ENCODE data around the gene ICE2.

Gene ICE2

DNA sequence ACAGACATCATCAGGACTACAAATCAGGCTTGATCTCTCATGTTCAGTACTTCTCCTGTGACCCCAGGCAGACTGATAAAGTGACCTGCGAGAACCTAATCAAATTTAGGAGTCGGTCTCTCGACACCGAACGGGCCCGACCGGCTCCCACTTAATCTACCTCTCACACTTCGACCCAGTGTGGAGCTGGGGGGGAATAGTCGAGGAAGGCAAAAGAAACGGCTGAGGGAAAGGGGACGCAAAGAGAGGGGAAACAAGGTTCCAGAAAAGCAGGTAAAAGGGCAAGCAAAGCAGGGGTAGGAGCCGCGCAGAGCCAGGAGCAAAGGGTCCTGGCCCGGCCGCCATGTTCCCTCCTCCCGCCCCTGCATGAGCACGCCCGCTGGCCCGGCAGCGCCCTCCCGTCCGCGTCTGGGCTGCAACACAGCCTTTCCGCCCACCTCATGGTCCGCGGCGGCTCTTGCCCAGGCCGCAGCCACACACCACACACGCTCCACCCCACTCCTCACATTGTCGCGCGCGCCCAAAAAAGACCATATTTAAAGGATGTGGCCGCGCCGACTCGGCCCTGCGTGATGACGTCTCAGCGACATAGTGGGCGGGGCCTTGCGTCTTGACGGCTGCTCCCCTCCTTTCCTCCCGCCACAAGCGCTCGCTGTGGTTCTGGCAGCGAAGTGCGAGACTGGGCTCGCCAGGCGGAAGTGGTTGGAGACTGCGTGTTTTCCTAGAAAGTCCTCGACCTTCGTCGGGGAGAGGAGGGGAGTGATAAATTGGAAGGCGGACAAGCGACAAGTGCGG lies at the start of gene ICE2:
TSS of gene ICE2 (minus strand) at position 577 of the 795 bp plus-strand sequence. CDS start 1,165 bp downstream, outside the sequence.
- peak; percentile 91 for DNase-seq (ENCODE audit: low spot score)

DNA sequence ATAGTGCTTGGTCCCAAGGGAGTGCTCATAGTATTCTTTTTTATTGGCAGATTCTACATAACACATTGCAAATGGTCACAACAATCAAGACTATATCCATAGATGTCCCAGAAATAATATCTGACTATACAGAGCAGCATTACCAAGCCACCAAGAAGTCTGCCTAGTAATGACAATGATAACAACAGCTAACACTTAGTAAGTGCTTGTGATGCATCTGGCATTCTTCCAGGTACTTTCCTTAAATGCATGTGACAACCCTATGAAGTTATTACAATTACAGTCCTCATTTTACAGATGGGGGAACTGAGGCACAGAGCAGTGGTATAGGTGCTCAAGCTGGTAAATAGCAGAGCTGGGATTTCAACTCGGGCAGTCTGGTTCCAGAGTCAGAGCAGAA lies 49.6 kb upstream of the ICE2 start:
- no peak for DNase-seq (ENCODE audit: low spot score)

GRCh38 chr15:60527456-60527855 lies 48.5 kb upstream of the ICE2 start:
- DNase-seq (ENCODE audit: low spot score): no peak

DNA sequence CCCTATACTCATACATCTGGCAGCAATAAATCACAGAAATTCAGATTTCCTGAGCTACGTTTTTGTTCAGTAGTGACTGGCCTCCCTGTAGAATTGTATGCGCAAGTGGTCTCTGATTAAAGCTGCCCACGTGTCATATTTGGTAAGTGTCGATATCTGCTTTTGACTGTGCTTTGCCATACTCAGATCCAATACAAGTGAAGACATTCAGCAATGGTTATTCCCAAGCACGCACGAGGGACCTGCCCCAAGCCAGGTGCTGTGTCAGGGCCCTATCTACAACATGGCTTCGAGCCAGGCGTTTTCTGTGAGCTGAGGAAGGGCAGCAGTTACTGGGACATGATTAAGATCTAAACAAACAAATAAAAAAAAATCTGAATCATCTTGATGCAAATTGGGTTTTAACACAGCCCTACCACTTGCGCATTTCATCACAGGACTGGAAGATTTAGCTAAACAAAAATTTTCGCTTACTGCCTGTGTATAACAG lies 47.2 kb upstream of the ICE2 start:
- no peak for DNase-seq (ENCODE audit: low spot score)

- no peak for DNase-seq (ENCODE audit: low spot score)
These were observed 46.5 kb upstream of the ICE2 start for GRCh38 chr15:60525341-60526039.

DNA sequence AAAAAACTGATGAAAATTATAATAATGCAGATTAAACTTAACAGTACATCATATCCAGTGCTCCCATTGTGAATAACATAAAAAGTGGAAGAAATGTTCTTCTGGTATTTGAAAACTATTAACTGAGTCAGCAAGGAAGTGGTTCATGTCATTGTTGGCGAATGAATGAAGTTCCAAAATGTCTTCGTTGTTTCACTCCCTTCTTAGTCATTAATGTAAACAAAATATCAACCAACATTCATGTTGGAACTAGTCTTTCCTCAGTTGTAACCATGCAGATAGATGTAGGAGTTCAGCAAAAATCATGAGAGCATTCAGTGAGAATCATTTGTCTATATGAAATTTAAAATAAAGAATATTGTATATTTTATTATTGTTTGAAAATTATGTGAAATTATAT lies 44.1 kb upstream of the ICE2 start:
- no peak for DNase-seq (ENCODE audit: low spot score)

DNA sequence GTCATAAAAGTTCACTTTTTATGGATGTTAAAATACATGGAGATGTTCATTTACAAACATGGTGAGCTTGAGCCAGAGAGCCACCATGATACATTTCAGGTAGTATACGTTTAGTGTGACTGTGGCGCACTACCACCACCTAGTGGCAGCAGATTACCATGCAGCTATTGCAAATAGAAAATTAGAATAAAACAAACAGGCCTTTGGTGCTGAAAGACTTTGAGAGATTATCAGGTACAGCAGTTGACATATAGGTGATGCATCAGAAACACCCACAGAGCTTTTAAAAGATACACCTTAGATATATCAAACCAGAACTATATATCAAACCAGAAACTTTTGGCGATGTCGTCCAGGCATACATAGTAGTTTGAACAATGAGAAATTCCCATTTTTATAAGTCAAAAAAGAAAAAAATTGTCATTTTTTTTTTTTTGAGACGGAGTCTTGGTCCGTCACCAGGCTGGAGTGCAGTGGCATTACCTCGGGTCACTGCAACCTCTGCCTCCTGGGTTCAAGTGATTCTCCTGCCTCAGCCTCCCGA lies 42.0 kb upstream of the ICE2 start:
- DNase-seq (ENCODE audit: low spot score): peak; percentile 35

DNA sequence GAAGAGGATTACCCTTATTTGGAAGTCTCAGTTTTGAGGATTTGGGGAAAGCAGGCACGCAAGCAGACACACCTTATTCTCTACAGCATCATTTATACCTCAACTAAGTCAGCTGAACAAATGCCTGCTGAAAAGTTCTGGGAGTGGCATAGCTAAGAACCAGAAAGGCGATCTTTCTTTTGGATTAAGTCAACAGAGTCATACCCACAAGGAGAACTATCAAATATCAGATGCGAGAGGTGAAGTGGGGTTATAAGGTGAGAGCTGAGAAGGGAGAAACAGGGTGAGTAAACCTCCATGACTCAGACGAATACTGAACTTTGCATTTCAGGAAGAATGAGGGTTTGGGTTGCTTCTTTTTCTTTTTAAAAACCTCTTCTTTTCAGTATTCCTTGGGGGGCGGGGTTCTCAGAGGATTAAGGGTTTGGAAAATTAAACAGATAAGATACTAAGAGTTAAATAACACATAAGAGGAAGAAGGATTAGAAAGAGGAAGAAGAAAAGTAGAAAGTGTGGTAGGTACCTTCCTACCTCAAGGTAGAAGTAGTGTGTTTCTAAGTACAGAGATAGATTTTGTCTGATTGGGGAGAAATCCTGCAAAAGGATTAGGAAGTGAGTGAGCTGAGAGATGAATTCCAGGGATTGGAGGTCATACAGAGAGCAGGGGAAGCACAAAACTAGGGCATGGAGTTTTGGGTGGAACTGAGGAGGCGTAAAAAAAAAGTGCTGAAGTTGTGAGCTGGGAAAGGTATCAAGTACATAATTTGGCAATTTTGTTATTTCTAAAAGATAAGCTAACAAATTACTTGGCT lies 41.3 kb upstream of the ICE2 start:
- DNase-seq (ENCODE audit: low spot score): no peak

DNA sequence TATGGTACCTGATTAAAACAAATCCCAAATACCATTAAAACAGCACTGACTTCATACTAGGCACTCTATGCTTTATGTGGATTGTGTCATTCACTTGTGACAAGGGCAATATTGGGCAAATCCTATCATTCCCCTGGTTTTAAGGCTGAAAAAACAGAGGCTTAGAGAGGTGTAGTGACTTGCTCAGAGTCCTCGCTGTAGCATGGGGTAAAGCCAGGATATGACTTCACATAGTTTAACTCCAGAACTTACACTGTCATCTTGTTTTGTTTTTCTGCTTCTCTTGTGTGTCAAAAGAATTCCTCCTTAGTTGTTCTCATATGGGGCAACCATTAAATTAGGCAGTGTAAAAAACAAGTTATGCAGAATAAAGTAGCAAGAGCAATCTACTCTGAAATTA lies 40.3 kb upstream of the ICE2 start:
- no peak for DNase-seq (ENCODE audit: low spot score)

GRCh38 chr15:60518511-60518910 lies 39.6 kb upstream of the ICE2 start:
- DNase-seq (ENCODE audit: low spot score): no peak

GRCh38 chr15:60514261-60514881 lies 35.4 kb upstream of the ICE2 start:
- no peak for DNase-seq (ENCODE audit: low spot score)

DNA sequence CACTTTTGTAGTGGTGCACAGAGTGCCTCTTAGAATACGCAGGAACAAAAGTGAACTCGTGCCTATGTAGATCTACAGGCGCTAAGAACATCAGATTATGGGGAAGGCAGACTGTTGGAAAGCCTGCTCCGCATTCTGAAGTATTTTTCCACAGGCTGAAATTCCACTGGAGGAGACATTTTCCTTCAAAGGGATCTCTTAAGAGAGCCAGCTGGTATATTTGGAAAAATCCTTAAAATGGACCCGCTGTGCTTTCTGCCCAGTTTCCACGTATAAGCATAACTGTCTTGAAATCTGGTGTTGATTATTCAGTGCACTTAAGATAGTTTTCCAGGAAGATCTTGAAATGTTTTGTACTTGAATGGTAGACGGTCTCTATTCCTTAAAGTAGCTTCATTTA lies 34.7 kb upstream of the ICE2 start:
- DNase-seq (ENCODE audit: low spot score): no peak

DNA sequence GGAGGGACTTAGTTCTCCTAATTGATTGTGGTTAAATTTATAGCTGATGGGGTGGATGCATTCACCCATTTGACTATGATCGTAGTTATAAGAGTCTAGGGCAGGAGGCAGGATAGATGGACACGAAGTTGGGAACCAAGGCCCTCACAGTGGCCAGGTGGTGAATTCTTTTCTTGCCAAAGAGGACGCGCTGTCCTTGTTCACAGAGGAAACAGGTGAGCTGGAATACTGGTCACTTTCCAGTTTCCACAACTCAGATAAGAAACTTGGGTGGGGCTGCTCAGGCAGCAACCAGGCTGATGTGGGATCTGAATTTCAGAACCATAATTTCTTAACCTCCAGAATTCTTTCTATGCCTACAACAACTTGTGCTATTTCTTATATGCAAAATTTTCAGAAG lies 34.0 kb upstream of the ICE2 start:
- no peak for DNase-seq (ENCODE audit: low spot score)

DNA sequence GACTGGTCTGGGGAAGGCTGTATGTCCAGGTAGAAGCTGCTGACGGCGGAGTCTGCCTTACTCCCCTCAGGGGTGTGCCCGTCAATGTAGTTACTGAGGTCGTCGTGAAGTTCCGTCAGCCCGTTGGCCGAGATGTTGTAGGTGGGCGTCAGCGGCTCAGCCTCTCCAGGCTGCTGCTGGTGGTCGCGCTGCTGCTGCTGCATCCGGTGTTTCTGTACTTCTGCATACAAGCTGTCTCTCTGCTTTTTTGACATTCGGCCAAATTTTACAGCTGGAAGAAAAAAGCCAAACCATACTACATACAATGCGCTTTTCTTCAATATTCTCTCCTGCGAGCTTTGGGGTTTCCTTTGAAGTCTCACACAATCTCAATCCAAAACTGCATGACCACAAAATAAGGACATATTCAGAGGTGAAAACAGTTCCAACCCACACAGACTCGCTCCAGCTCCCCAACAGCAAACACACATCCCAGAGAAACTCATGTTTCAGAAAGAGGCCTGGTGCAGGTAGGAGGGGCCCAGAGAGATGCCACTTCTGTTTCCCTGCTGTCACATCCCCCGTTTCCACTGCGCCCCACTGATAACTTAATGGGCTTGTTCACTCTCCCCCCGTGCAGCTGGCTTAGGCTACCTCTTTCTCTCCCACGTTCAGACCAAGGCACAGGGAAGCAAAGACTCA lies 32.5 kb upstream of the ICE2 start:
- DNase-seq (ENCODE audit: low spot score): no peak

DNA sequence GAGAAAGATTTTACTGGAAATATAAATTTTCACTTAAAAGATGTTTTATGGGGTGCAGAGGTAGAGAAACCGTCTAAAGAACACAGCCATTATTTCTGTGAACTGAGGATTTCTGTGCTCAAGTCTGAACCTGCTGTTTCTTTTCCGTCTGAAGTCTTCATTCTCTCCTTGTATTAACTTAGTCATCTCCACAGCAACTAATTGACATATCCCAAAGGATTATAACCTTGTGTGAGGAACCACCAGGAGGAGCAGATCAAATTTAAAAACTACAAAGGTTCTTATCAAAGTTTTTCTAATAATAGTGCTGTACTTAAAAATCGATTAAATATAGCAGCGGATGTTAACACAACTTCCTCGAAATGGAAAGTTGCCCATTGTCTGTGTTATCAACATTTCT lies 31.1 kb upstream of the ICE2 start:
- DNase-seq (ENCODE audit: low spot score): no peak

DNA sequence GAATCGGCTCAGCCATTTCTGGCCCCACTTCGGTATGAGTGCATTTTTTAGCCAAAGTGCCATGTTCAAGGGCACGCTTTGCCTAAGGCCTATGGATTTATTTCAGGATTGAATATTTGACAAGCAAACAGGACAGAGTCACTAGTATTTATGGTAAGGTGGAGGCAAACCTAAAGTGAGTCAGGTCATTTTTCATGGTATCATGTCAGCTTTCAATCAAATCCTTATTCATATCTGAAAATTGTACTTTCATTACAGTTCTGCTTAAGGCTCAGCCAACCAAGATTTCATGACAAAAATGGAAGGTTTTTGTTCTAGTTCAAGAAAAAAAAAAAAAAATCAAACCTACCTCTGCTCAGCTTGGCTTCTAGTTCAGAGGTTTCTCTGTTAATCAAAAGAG lies 30.5 kb upstream of the ICE2 start:
- DNase-seq (ENCODE audit: low spot score): no peak

DNA sequence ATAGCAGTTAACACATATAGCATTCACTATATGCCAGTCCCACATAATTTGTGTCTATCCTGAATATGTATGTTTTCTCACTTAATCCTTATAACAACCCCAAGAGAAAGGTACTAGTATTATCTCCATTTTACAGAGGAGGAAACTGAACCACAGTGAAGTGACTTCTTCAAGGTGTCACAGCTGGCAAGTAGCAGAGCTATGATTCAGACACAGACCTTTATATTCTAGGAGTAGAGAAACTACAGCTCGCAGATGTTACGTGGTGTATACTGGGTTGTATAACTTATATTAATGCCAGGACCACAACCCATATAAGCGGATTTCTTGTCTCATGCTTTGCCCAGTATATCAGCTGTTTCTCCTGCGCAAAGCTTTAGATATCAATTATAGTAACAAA lies 29.5 kb upstream of the ICE2 start:
- DNase-seq (ENCODE audit: low spot score): no peak

DNA sequence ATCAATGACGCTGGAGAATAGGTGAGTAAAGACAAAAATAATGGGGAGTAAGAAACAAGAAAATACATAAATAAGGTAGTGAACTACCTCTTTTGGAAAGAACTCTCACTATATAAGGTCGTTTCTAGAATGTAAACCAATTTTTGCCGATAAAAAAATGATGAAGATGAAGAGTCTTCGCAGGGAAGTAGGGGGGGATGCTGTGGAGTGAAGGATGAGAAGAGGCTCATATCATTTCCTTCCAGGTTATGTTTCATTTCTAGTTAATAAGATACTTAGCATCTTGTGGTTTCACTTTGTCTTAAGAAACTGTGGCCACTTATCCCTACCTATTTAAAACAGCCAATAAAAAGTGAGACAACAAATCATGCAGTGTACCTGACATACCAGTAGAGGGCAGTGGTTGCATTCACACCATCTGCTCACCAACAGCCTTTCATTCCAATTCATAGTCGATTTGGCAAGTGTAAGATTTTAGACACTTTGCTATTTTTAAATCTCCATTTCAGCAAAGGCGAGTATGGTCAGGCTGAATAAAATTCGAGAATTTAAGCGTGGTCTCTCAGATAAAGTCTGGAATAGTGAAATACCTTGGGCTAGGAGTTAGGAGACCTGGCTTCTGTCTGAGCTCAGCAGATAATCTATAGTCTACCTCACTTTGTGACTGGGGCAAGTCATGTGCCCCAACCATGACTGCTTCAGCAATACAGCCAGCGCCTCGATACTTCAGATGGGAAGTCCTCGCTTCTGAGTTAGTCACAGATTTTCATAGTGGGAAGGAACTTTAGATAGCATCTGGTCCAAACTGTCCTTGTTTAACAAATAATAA lies 28.9 kb upstream of the ICE2 start:
- DNase-seq (ENCODE audit: low spot score): peak; percentile 51

GRCh38 chr15:60496853-60497252 lies 17.9 kb upstream of the ICE2 start:
- peak; percentile 41 for DNase-seq (ENCODE audit: low spot score)

DNA sequence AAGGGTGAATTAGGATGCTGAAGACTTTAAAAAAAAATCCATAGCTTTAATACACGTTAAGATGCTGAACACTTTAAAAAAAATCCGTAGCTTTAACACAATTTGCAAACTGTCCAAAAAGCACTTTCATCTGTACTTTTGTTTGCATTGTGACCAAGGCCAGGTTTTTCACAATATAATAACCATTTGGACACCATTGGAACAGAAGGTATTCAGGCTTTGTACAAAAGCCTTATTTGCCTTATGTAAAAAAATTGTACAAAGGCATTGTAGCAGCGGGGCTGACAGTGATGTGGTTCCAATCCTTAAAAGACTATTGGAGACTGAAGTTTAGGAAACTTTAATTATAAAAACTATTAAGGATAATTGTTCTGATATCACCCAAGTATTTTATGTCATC lies 15.2 kb upstream of the ICE2 start:
- DNase-seq (ENCODE audit: low spot score): no peak
